Gastroesophageal sphincter (tissue), 4 donors: ENCODE measurements around the gene AFDN. TPM values are rescaled to one million over a fixed set of nuclear protein-coding genes. Genes with fewer than 3 reads are reported as not detected.
"Not testable (repeated sequence)": the region's sequence is repeated elsewhere in the genome, so short reads cannot be mapped to it uniquely, and the experiment has no call there.

Source experiments
- ATAC-seq: fragments of 150-250 bp; one replicate; pipeline ENCODE4 v1.9.1; 2016; ENCODE audit warnings: mild to moderate bottlenecking, moderate library complexity
- H3K27ac ChIP-seq, 4 donors: fragments of 200-600 bp; sonication (generic) in 3 of 4; 1 replicate in 3 of 4; 2 replicates in 1 of 4; pipeline ENCODE4 v1.5.1; 2016 to 2019
- H3K27me3 ChIP-seq: fragments of 200-600 bp; sonication (generic); one replicate; pipeline ENCODE4 v1.5.1; 2019
- H3K36me3 ChIP-seq, 2 donors: fragments of 200-600 bp; sonication (generic); one replicate each; pipeline ENCODE4 v1.5.1; 2019; ENCODE audit warnings: control low read depth in 1 of 2
- H3K4me1 ChIP-seq, 3 donors: fragments of 200-600 bp; sonication (generic); 1 replicate in 2 of 3; 2 replicates in 1 of 3; pipeline ENCODE4 v1.5.1; 2016 to 2019; ENCODE audit warnings: control low read depth in 2 of 3
- H3K4me3 ChIP-seq, 2 donors: fragments of 200-600 bp; sonication (generic); one replicate each; pipeline ENCODE4 v1.5.1; 2019; ENCODE audit warnings: mild to moderate bottlenecking in 1 of 2, moderate library complexity in 1 of 2
- H3K9me3 ChIP-seq, 3 donors: fragments of 200-600 bp; sonication (generic); one replicate each; pipeline ENCODE4 v1.5.1; 2017 to 2019; ENCODE audit warnings: control low read depth in 2 of 3
- EP300 ChIP-seq: sonication (generic); formaldehyde crosslinking; IDR thresholded peaks from one replicate; pipeline ENCODE4 v1.6.1; 2017; ENCODE audit warnings: antibody characterized with exemption, mild to moderate bottlenecking
- POLR2A ChIP-seq, 2 donors: fragments of 450-650 bp; IDR thresholded peaks; one replicate each; pipeline ENCODE4 v1.6.1; 2017; ENCODE audit warnings: antibody characterized with exemption in 2 of 2, mild to moderate bottlenecking in 2 of 2, moderate library complexity in 1 of 2
- POLR2AphosphoS5 ChIP-seq: sonication (generic); formaldehyde crosslinking; IDR thresholded peaks from one replicate; pipeline ENCODE4 v1.6.1; 2017; ENCODE audit warnings: antibody characterized with exemption
- WGBS, 2 donors: methylation state at CpG; one replicate each; pipeline ENCODE4 v1.1.5; 2018; ENCODE audit warnings: low coverage in 1 of 2; 5-methylcytosine and 5-hydroxymethylcytosine counted together
- total RNA-seq, 4 donors: library from RNA; depleted of rRNA; stranded (reverse); fragments of >200 nt; gene quantifications; one replicate each; pipeline ENCODE4 v1.1.0, GENCODE V29; 2016
- TF ChIP-seq, protein P1 (sequence below), 4 experiments: fragments of 200-600 bp in 2 of 4; fragments of 450-650 bp in 2 of 4; sonication (generic) in 1 of 4; IDR thresholded peaks; one replicate each; pipeline ENCODE4 v1.5.1; 2017 to 2019; ENCODE audit warnings: antibody characterized with exemption in 4 of 4, mild to moderate bottlenecking in 2 of 4, moderate library complexity in 2 of 4

AFDN gene
- total RNA-seq, 4 donors from 2014 or later, result 60.7 to 98.4 (median 79.7) TPM

DNA sequence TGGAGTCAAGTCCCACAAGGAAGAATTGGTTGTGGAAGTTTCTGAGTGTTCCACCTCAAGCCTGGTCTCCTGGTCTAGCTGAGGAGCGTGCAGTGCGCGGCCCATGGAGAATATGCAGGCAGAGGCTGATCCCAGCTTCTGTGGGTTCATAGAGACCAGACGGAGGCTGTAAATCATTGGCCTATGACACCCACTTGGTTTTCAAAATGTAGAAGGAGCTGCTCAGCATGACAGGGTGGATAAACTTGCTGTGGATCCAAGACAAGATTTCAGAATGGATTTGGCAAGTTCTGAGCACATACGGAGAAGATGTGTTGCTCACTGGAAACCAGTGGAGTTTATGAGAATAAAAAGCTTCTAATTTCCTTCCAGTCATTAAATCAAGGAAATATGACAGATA is 171.5 kb downstream of the AFDN start:
- 29 to 46% methylated on average over 1 to 2 of the region's 5 CpGs for WGBS, 2 donors
- no peaks in the 10 kb centered on the region for H3K4me1 ChIP-seq
- H3K27me3 ChIP-seq, result peaks cover 50% of the 10 kb centered on the region
- no peak overlapping the region for H3K4me3 ChIP-seq
- no peak overlapping the region for H3K27ac ChIP-seq
- no peak for TF ChIP-seq POLR2AphosphoS5
- H3K9me3 ChIP-seq, result no peaks in the 10 kb centered on the region
- H3K36me3 ChIP-seq, result no peaks in the 10 kb centered on the region
- no peak for ATAC-seq

DNA sequence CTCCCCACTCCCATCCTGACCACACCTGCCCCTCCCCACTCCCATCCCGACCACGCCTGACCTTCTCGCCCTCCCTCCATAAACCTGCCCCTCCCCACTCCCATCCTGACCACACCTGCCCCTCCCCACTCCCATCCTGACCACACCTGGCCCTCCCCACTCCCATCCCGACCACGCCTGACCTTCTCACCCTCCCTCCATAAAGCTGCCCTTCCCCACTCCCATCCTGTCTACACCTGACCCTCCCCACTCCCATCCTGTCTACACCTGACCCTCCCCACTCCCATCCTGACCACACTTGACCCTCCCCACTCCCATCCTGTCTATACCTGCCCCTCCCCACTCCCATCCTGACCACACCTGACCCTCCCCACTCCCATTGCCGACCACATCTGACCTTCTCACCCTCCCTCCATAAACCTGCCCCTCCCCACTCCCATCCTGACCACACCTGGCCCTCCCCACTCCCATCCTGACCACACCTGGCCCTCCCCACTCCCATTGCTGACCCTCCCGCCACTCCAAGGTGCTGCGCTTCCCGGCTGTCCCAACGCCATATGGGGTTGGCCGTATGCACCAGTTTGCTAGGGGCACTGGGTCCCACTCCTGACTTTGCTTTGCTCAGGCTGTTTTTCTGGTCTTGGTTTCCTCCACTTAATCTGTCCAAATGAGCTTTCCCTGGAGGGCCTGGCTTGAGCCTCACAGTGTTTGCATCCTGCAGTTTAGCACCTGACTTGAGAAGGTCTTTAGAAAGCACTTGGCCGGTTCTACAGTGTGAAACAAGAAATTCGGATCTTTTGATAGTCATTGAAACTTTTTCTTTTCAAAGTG is 173.7 kb downstream of the AFDN start:
- no peak overlapping the region for H3K27ac ChIP-seq
- WGBS, 2 donors, result 83 to 89% methylated on average over 6 to 10 of the region's 13 CpGs
- peaks cover 56% of the 10 kb centered on the region for H3K27me3 ChIP-seq
- no peak overlapping the region for H3K4me3 ChIP-seq
- no peaks in the 10 kb centered on the region for H3K4me1 ChIP-seq
- H3K9me3 ChIP-seq, result no peaks in the 10 kb centered on the region
- TF ChIP-seq POLR2AphosphoS5 (no peak), EP300 (no peak), POLR2A (IDR thresholded peaks at IDR 0.05) (no peak)
- TF ChIP-seq, protein P1, sequence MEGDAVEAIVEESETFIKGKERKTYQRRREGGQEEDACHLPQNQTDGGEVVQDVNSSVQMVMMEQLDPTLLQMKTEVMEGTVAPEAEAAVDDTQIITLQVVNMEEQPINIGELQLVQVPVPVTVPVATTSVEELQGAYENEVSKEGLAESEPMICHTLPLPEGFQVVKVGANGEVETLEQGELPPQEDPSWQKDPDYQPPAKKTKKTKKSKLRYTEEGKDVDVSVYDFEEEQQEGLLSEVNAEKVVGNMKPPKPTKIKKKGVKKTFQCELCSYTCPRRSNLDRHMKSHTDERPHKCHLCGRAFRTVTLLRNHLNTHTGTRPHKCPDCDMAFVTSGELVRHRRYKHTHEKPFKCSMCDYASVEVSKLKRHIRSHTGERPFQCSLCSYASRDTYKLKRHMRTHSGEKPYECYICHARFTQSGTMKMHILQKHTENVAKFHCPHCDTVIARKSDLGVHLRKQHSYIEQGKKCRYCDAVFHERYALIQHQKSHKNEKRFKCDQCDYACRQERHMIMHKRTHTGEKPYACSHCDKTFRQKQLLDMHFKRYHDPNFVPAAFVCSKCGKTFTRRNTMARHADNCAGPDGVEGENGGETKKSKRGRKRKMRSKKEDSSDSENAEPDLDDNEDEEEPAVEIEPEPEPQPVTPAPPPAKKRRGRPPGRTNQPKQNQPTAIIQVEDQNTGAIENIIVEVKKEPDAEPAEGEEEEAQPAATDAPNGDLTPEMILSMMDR (IDR thresholded peaks at IDR 0.05), result no peak
- no peaks in the 10 kb centered on the region for H3K36me3 ChIP-seq
- ATAC-seq, result no peak

DNA sequence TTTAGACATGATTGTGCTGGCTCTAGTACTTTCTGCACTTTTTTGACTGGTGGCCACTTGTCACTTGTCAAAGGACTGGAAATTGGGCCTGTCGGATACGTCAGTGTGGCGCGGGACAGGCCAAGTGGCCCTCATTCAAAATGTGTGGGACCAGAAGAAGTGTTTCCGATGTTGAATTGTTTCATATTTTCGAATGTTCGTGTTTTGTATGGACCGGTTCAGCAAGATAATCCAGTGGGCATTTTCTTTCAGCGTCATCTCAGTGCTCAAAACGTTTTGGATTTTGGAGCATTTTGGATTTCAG is 174.3 kb downstream of the AFDN start:
- WGBS, 2 donors, result 59 to 93% methylated on average over 5 to 10 of the region's 10 CpGs
- ATAC-seq, result no peak
- Histone ChIP-seq H3K4me1 (no peaks in the 10 kb centered on the region), H3K36me3 (no peaks in the 10 kb centered on the region), H3K9me3 (no peaks in the 10 kb centered on the region), H3K27me3 (peaks cover 56% of the 10 kb centered on the region), H3K4me3 (no peak overlapping the region), H3K27ac (no peak overlapping the region)
- TF ChIP-seq POLR2A (IDR thresholded peaks at IDR 0.05), result no peak
- TF ChIP-seq EP300, result no peak
- TF ChIP-seq, protein P1 (IDR thresholded peaks at IDR 0.05), result no peak
- TF ChIP-seq POLR2AphosphoS5, result no peak

DNA sequence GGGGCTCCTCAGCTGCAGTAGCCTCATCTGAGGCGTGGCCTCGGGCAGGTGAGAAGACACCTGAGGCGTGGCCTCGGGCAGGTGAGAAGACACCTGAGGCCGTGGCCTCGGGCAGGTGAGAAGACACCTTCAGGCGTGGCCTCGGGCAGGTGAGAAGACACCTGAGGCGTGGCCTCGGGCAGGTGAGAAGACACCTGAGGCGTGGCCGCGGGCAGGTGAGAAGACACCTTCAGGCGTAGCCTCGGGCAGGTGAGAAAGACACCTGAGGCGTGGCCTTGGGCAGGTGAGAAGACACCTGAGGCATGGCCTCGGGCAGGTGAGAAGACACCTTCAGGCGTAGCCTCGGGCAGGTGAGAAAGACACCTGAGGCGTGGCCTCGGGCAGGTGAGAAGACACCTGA is 174.8 kb downstream of the AFDN start:
- H3K9me3 ChIP-seq, H3K4me1 ChIP-seq, H3K4me3 ChIP-seq, H3K27ac ChIP-seq, ATAC-seq, H3K36me3 ChIP-seq: not testable (repeated sequence)
- WGBS, 2 donors, result 93% methylated on average over 7 of the region's 21 CpGs; no CpG with 5 or more reads in 1 of the 2 donors
- peaks cover 56% of the 10 kb centered on the region for H3K27me3 ChIP-seq

DNA sequence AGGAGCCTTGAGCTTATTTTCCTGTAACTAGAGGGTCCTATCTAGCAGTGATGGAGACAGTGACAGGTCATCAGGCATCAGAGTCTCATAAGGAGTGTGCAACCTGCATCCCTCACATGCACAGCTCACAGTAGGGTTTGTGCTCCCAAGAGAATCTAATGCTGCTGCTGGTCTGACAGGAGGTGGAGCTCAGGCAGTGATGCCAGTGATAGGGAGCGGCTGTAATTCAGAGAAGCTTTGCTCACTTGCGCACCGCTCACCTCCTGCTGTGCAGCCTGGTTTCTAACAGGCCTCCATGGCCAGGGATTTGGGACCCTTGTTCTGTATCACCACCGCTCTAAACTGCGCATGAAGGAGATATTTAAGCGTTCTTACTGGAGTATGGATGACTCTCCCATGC is 176.1 kb downstream of the AFDN start:
- Histone ChIP-seq H3K27ac (no peak overlapping the region), H3K9me3 (no peaks in the 10 kb centered on the region), H3K4me3 (no peak overlapping the region), H3K36me3 (no peaks in the 10 kb centered on the region), H3K4me1 (no peaks in the 10 kb centered on the region), H3K27me3 (peaks cover 49% of the 10 kb centered on the region)
- WGBS, 2 donors, result 100% methylated on average over 1 to 2 of the region's 6 CpGs
- TF ChIP-seq POLR2A (IDR thresholded peaks at IDR 0.05) (no peak), EP300 (no peak), POLR2AphosphoS5 (no peak)
- TF ChIP-seq, protein P1 (IDR thresholded peaks at IDR 0.05), result no peak
- no peak for ATAC-seq

DNA sequence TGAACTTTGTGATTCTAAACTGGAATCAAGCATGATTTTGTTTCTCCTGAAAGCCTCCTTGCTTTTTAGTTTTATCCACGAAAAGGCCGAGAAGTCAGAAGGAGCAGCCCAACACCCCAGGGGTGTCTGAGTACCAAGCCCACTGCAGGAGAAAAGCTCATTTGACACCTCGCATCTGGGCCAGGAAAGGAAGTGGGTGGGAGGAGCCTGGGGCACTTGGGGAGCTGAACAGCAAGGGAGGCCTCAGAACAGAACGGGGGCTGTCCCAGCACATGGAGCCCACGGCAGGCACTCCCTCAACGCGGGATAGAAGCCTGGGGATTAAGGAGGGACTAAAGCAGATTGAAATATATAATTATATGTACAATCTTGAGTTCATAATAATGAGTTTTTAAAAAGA is 177.3 kb downstream of the AFDN start:
- Histone ChIP-seq H3K4me1 (no peaks in the 10 kb centered on the region), H3K4me3 (no peak overlapping the region), H3K36me3 (no peaks in the 10 kb centered on the region), H3K27ac (no peak overlapping the region), H3K27me3 (peaks cover 38% of the 10 kb centered on the region), H3K9me3 (no peaks in the 10 kb centered on the region)
- WGBS, 2 donors, result 75 to 77% methylated on average over 3 to 7 of the region's 7 CpGs
- TF ChIP-seq POLR2AphosphoS5 (no peak), EP300 (no peak), POLR2A (IDR thresholded peaks at IDR 0.05) (no peak)
- TF ChIP-seq, protein P1 (IDR thresholded peaks at IDR 0.05), result no peak
- no peak for ATAC-seq
